ENCODE results near the gene FABP6. TPM values are rescaled to one million over a fixed set of nuclear protein-coding genes. Genes with fewer than 3 reads are reported as not detected.

FABP6 gene
- total and polyA plus RNA-seq, 9 of the 15 experiments (the other 6 are each of a cell fraction or from before 2014, with no cell fraction given): 0.11 to 0.33 (median 0.21) TPM; not detected in 4

DNA sequence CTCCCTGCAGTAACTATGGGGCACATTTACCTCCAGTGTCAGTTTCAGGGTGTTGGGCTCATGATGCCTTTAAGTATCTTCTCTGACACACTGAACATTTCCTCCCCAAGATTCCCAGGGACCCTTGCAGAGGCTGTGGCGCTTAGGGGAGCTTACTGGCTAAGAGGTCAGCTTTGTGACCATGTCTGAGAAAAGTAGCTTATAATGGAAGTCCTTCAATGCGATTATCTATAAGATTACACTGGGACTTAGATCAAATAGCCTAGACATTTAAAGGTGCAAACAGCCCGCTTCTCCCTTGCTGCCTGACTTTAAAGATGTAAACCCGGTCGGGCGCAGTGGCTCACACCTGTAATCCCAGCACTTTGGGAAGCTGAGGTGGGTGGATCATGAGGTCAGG lies 25.4 kb downstream of the FABP6 start:
- DNase-seq (ENCODE audit: extremely low read depth in 1 of 4, low spot score in 3 of 4) (no peak), FAIRE-seq (no peak), ATAC-seq (no peak)
- ChIA-PET CTCF (ENCODE audit: low intra/inter-chr PET ratio) (no interaction called here), POLR2A (interaction anchor here (0.8 to 1.1 kb wide), 2 partner anchors 14 to 26 kb away, joined by 3 to 4 read pairs; no protein-coding TSS in a partner anchor)
- TF ChIP-seq, protein P1, sequence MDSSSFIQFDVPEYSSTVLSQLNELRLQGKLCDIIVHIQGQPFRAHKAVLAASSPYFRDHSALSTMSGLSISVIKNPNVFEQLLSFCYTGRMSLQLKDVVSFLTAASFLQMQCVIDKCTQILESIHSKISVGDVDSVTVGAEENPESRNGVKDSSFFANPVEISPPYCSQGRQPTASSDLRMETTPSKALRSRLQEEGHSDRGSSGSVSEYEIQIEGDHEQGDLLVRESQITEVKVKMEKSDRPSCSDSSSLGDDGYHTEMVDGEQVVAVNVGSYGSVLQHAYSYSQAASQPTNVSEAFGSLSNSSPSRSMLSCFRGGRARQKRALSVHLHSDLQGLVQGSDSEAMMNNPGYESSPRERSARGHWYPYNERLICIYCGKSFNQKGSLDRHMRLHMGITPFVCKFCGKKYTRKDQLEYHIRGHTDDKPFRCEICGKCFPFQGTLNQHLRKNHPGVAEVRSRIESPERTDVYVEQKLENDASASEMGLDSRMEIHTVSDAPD (CRISPR knock-in tag; IDR thresholded peaks at IDR 0.05): no peak
- no peak for TF ChIP-seq FOS (IDR thresholded peaks at IDR 0.05; ENCODE audit: extremely low read depth, insufficient read length)
- TF ChIP-seq ZKSCAN8 (CRISPR knock-in tag; IDR thresholded peaks at IDR 0.05): no peak
- TF ChIP-seq SETDB1 (IDR thresholded peaks at IDR 0.05; ENCODE audit: low read length): no peak
- no peak for TF ChIP-seq RBFOX2 (IDR thresholded peaks at IDR 0.05; ENCODE audit: low read depth, low read length)
- TF ChIP-seq GTF2F1 (IDR thresholded peaks at IDR 0.05; ENCODE audit: low read depth, low read length): no peak
- no peak for TF ChIP-seq ZNF146 (CRISPR knock-in tag; IDR thresholded peaks at IDR 0.05; ENCODE audit: unreplicated experiment)
- TF ChIP-seq CREB3L1 (IDR thresholded peaks at IDR 0.05; ENCODE audit: borderline replicate concordance, low read depth): no peak
- TF ChIP-seq POLR2AphosphoS2 (IDR thresholded peaks at IDR 0.05; ENCODE audit: low read length): no peak
- no peak for TF ChIP-seq ELK1 (CRISPR knock-in tag; IDR thresholded peaks at IDR 0.05)
- TF ChIP-seq PYGO2 (tag; IDR thresholded peaks at IDR 0.05): no peak
- no peak for TF ChIP-seq MTA1 (IDR thresholded peaks at IDR 0.05; ENCODE audit: borderline replicate concordance)
- TF ChIP-seq NR3C1 (CRISPR knock-in tag; IDR thresholded peaks at IDR 0.05): no peak
- TF ChIP-seq ZNF766 (CRISPR knock-in tag; conservative IDR thresholded peaks at IDR 0.05): no peak
- TF ChIP-seq MYBL2 (IDR thresholded peaks at IDR 0.05; ENCODE audit: low read depth): no peak
- TF ChIP-seq MYBL2 (CRISPR knock-in tag; IDR thresholded peaks at IDR 0.05; ENCODE audit: borderline replicate concordance): no peak
- no peak for TF ChIP-seq PCBP1 (IDR thresholded peaks at IDR 0.05; ENCODE audit: low read depth, low read length, poor library complexity, severe bottlenecking)
- TF ChIP-seq TEAD4 (IDR thresholded peaks at IDR 0.05; ENCODE audit: low read length): no peak
- TF ChIP-seq TEAD4 (CRISPR knock-in tag; IDR thresholded peaks at IDR 0.05; ENCODE audit: borderline replicate concordance): no peak
- TF ChIP-seq, protein P2, sequence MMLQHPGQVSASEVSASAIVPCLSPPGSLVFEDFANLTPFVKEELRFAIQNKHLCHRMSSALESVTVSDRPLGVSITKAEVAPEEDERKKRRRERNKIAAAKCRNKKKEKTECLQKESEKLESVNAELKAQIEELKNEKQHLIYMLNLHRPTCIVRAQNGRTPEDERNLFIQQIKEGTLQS (IDR thresholded peaks at IDR 0.05): no peak
- TF ChIP-seq, protein P2 (CRISPR knock-in tag; conservative IDR thresholded peaks at IDR 0.05): no peak
- in situ Hi-C loops (cut with MboI): no loop called here
- H3K4me1 ChIP-seq (replicated peaks in 1 of 2; ENCODE audit: control insufficient read depth in 2 of 2, insufficient read depth in 2 of 2, low read length in 2 of 2): peaks cover 4 to 8% of the 10 kb centered on the region in 2 experiments; a peak in 4 of 5 replicates
- H4K20me1 ChIP-seq (replicated peaks; ENCODE audit: control insufficient read depth, insufficient read depth, low read length): no peaks in the 10 kb centered on the region
- H3K27me3 ChIP-seq (ENCODE audit: control insufficient read depth in 2 of 2, insufficient read depth in 2 of 2, low read length in 2 of 2): peaks cover 0 to 20% of the 10 kb centered on the region in 2 experiments; a peak in 2 of 5 replicates
- no peaks in the 10 kb centered on the region for H3K9me3 ChIP-seq (replicated peaks; ENCODE audit: control insufficient read depth, insufficient read depth, low read depth, low read length)
- no peak overlapping the region for H3K4me2 ChIP-seq (ENCODE audit: insufficient read depth, low read length)
- no peaks in the 10 kb centered on the region for H3K79me2 ChIP-seq (ENCODE audit: control insufficient read depth, insufficient read depth, low read length)
- H3K4me3 ChIP-seq: no peak overlapping the region
- 71% methylated on average over 6 of the region's 6 CpGs for WGBS (ENCODE audit: insufficient coverage, low coverage, missing lambda C conversion rate)
- BruUV-seq (replicated peaks): no TSS peak
- H3K27ac ChIP-seq (ENCODE audit: extremely low read depth, low read depth, low read length): no peak overlapping the region
- no peak overlapping the region for H3K9ac ChIP-seq (ENCODE audit: insufficient read depth in 1 of 2, low read depth in 2 of 2, low read length in 2 of 2)
- no peaks in the 10 kb centered on the region for H3K9me1 ChIP-seq (ENCODE audit: control insufficient read depth, insufficient read depth, low read length)
- intact Hi-C loops (cut with micrococcal nuclease): no loop called here
- no peaks in the 10 kb centered on the region for H3K36me3 ChIP-seq (ENCODE audit: control insufficient read depth, insufficient read depth, low read length)
- H2AFZ ChIP-seq (ENCODE audit: low read depth, low read length): no peak overlapping the region

Data from K562 (cell line).